HepG2 (cell line): ENCODE data around the gene FGFR1OP2.

ENCODE experiments used
- CC2D1A ChIP-seq: sonication (generic); formaldehyde crosslinking; IDR thresholded peaks from 2 replicates; pipeline ENCODE4 v1.8.1; 2023; ENCODE audit warnings: mild to moderate bottlenecking, missing genetic modification reagents
- CTCF ChIP-seq: sonication (generic); formaldehyde crosslinking; IDR thresholded peaks from 2 replicates; pipeline ENCODE4 v1.5.0; 2020; ENCODE audit warnings: mild to moderate bottlenecking, missing genetic modification reagents, moderate library complexity
- HOXA9 ChIP-seq: sonication (generic); formaldehyde crosslinking; IDR thresholded peaks from 2 replicates; pipeline ENCODE4 v1.8.1; 2022; ENCODE audit warnings: missing genetic modification reagents, mild to moderate bottlenecking, moderate library complexity, borderline replicate concordance
- RAD21 ChIP-seq: fragments of 450-650 bp; formaldehyde crosslinking; IDR thresholded peaks from 2 replicates; pipeline ENCODE4 v1.5.0; 2020; ENCODE audit warnings: mild to moderate bottlenecking
- SAFB2 ChIP-seq: sonication (generic); formaldehyde crosslinking; IDR thresholded peaks from 2 replicates; pipeline ENCODE4 v1.5.1; 2020; ENCODE audit warnings: missing genetic modification reagents, low read depth, mild to moderate bottlenecking, borderline replicate concordance
- SIN3A ChIP-seq: IDR thresholded peaks from 2 replicates; pipeline ENCODE4 v1.6.1; 2011; ENCODE audit warnings: low read depth, mild to moderate bottlenecking, control low read depth, low read length, borderline replicate concordance
- TMF1 ChIP-seq: sonication (generic); formaldehyde crosslinking; IDR thresholded peaks from 2 replicates; pipeline ENCODE4 v1.8.1; 2022; ENCODE audit warnings: low read depth, missing genetic modification reagents
- ZNF646 ChIP-seq: sonication (generic); formaldehyde crosslinking; IDR thresholded peaks from 2 replicates; pipeline ENCODE4 v1.9.0; 2021; ENCODE audit warnings: mild to moderate bottlenecking, missing genetic modification reagents
- ZZZ3 ChIP-seq: sonication (generic); formaldehyde crosslinking; IDR thresholded peaks from 2 replicates; pipeline ENCODE4 v1.4.0; 2020; ENCODE audit warnings: missing genetic modification reagents, mild to moderate bottlenecking, borderline replicate concordance

GRCh38 chr12:26978801-26979200 is 40.5 kb downstream of the FGFR1OP2 start:
- TF ChIP-seq ZNF646: no peak
- TF ChIP-seq CTCF: no peak
- TF ChIP-seq HOXA9 (CRISPR knock-in tag): no peak
- TF ChIP-seq RAD21 (CRISPR knock-in tag): no peak
- TF ChIP-seq SIN3A: no peak
- no peak for TF ChIP-seq CC2D1A (CRISPR knock-in tag)
- no peak for TF ChIP-seq SAFB2 (CRISPR knock-in tag)
- no peak for TF ChIP-seq TMF1 (CRISPR knock-in tag)
- TF ChIP-seq ZZZ3 (CRISPR knock-in tag): no peak
